NCI-H69 (cell line): Measurements from ENCODE around the gene TDRD12.
"Not testable (repeated sequence)": the region's sequence is repeated elsewhere in the genome, so short reads cannot be mapped to it uniquely, and the experiment has no call there.

Experiments
- DNase-seq: peaks from one replicate; lab custom pipeline; 2025; lab: John Stamatoyannopoulos, UW

Gene TDRD12

DNA sequence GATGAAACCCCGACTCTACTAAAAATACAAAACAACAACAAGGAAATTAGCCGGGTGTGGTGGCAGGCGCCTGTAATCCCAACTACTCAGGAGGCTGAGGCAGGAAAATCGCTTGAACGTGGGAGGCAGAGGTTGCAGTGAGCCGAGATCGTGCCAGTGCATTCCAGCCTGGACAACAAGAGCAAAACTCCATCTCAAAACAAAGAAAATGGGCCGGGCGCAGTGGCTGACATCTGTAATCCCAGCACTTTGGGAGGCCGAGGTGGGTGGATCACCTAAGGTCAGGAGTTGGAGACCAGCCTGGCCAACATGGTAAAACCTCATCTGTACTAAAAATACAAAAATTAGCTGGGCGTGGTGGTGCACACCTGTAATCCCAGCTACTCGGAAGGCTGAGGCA, 112.5 kb downstream of the TDRD12 start:
- DNase-seq, result not testable (repeated sequence)

DNA sequence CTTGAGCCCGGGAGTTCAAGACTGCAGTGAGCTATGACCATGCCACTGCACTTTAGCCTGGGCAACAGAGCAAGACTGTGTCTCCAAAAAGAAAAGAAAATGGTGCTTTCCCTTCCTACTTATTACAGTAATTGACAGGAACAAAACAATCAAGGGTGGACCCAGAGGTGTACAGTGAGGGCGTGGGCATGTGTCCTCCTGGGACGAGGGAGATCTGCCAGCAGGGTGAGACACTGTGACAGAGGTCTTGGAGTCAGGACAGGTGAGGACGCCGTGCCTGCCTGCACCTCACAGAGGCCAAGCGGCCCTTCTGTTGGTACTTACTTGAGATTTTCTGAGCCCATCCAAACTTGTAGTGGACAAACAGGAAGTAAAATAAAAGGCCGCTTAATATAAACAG, 113.3 kb downstream of the TDRD12 start:
- DNase-seq, result not testable (repeated sequence)

DNA sequence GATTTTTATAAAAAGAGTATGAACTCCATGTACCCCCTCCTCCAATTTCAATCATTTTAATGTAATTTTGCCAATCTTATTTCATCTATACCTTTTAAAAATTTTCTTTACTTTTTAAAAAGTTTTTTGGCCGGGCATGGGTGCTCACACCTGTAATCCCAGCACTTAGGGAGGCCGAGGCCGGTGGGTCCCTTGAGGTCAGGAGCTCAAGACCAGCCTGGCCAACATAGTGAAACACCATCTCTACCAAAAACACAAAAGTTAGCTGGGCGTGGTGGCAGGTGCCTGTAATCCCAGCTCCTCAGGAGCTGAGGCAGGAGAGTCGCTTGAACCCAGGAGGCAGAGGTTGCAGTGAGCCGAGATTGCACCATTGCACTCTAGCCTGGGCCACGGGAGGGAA, 113.8 kb downstream of the TDRD12 start:
- not testable (repeated sequence) for DNase-seq

DNA sequence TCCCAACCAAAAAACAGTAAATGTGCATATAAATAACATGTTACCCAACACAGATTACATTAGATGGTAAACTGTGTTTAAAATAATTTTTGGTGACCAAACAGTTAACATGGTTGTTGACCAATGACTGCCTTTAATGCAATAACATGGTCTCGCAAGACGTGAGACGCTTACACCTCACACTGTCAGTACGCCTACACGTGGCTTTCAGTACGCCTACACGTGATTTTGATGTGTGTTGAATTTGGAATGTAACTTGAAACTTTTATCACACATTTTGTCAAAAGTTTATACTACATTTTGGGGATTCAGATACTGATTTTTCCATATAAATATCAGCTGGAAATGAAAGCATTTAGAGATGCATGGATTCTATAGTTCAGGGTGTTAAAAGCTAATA, 118.0 kb downstream of the TDRD12 start:
- DNase-seq, result no peak

DNA sequence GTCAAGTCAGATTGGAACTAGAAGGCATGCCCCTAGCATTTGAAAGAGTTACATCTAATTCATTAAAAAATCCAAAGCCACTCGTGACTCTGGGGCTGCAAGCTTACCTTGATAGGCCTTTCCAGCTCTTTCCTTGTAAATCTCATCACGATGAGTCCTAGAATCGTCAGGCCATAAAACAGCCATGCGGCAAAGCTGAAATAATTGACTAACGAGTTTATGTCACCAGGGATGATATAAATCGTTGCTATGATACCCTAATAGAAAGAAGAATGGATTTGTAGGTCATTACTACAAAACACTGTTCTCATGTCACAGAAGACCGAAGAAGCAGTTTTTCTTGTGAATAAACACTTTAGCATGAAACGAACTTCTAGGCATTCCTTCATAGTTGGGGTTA, 122.5 kb downstream of the TDRD12 start:
- no peak for DNase-seq

DNA sequence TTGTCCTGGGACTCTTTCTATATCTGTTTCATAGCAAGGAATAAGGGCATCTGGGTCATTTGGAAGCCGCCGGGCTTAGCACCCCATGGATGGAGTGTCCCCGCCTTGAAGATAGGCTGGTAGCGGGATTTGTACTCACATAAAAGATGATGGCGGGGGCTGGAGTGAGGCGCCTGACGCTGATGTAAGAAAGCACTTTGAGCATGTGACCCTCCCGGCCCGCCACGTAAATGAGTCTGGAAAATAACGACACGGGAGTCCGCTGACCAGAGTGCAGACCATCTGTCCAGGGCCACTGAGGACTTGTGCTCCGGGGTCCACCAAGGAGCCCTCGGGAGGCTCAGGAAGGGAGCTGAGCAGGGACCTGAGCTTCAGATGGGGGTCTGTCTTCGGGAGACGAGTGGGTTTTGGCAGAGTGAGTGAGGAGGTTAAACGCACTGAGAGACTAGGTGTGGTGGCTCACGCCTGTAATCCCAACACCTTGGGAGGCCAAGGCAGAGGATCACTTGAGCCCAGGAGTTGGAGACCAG, 124.2 kb downstream of the TDRD12 start:
- no peak for DNase-seq

DNA sequence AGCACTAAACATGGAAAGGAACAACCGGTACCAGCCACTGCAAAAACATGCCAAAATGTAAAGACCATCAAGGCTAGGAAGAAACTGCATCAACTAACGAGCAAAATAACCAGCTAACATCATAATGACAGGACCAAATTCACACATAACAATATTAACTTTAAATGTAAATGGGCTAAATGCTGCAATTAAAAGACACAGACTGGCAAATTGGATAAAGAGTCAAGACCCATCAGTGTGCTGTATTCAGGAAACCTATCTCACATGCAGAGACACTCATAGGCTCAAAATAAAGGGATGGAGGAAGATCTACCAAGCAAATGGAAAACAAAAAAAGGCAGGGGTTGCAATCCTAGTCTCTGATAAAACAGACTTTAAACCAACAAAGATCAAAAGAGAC, 128.5 kb downstream of the TDRD12 start:
- not testable (repeated sequence) for DNase-seq

DNA sequence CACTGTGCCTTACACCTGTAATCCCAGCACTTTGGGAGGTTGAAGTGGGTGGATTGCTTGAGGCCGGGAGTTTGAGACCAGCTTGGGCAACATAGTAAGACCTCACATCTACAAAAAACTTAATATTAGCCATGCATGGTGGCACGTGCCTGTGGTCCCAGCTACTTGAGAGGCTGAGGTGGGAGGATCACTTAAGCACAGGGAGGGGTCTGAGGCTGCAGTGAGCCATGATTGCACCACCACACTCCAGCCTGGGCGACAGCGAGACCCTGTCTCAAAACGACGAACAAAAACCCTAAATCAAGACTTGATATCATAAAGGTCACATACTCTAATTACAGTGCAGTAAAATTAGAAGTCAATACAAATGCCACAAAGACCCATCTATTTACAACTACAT, 132.6 kb downstream of the TDRD12 start:
- DNase-seq, result no peak

DNA sequence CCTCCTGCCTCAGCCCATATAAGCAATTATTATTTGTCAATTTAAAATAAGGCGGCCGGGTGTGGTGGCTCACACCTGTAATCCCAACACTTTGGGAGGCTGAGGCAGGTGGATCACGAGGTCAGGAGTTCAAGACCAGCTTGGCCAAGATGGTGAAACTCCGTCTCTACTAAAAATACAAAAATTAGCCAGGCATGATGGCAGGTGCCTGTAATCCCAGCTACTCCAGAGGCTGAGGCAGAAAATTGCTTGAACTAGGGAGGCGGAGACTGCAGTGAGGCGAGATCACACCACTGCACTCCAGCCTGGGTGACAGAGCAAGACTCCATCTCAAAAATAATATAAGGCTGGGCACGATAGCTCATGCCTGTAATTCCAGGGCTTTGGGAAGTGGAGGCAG, 137.3 kb downstream of the TDRD12 start:
- DNase-seq, result not testable (repeated sequence)

DNA sequence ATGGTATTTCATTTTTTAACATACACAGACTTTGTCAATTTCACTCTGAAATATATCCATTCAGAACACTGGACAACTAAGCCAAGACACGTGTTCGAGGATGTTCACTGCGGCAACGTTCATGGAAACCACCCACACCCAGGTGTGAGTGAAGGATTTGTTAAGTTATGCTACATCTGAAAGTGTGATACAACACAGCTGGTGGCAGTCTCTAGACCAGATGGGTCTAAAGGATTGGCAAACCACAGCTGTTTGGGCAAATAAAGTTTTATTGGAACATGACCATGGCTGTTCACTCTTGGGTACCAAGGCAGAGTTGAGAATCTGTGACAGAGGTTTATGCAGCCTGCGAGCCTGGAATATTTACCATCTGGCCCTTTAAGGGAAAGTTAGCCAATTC, 138.0 kb downstream of the TDRD12 start:
- no peak for DNase-seq

DNA sequence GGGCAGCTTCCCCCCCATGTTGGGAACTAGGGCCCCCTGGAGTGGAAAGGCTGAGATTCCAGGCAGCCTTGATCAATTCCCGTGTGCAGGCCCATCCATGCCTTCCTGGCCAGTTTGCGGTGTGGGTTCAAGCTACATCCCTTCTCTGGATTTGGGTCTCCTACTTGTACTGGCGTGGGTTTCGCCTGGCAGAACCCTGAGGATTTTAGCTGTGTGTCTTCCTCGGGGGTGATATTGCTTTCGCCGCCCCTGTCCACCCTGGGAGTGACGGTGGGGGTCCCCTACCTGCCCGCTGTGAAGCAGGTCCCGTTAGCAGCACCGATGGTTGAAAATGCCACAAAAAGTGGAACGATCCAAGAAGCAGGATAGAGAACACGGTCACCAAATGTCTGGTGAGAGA, 138.6 kb downstream of the TDRD12 start:
- no peak for DNase-seq

DNA sequence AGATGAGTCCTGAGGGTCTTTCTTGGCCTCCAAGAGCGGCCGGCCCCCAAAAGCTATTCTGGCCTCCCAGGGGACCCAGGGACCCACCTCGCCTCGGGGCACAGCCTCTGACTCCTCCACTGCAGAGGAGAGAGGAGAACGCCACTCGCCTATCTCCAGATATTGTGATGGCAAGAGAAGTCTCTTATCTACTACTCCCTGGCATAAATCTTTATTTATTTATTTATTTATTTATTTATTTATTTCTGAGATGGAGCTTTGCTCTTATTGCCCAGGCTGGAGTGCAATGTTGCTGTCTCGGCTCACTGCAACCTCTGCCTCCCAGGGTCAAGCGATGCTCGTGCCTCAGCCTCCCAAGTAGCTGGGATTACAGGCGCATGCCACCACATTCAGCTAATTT, 139.0 kb downstream of the TDRD12 start:
- no peak for DNase-seq

DNA sequence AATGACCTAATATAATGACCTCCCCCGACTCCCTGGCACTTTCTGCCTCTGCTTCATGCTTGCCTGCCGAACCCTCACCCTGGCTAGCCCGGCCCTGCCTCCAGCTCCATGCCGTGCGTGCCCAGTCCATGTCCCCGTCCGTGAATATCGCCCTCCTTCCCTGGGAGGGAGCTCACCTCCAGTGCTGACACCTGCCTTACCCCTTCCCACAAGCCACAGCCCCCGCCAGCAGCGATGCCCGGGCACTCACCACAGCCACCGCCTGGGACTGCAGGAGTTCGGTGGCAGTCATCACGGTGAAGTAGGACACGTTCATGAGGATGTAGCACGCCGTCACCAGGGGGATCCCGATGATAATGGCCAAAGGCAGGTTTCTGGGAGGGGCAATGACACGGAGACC, 140.0 kb downstream of the TDRD12 start:
- no peak for DNase-seq

DNA sequence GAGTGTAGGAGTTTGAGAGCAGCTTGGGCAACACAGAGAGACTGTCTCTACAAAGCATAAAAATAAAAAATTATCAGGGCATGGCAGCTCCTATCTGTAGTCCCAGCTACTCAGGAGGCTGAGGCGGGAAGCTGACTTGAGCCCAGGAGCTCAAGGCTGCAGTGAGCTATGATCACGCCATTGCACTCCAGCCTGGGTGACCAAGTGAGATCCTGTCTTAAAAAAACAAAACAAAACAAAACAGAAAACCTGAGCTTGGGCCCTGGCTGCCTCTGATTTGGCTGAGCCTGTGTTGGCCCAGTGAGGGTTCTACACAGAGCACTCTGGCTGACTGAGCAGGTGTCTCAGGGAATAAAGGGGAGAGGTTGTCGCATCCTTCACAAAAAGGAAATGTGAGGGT, 142.0 kb downstream of the TDRD12 start:
- DNase-seq, result no peak

DNA sequence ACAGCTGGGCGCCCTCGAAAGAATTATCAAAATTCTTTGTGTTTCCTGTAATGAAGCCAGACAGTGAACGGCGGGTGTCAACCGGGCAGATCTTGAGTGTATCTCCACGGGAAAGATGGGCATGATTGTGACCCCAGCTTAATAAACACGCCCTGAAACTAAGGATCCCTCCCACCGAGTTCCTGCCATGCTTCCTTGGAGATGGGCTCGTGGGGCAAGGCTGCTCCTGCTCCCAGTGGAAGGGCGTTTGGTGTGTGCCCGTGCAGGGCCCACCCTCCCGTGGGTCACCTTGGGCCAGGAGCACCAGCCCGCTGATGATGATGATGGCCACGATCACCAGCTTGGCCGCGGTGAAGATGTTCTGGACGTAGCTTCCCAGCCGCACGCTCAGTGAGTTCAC, 142.6 kb downstream of the TDRD12 start:
- DNase-seq, result no peak

DNA sequence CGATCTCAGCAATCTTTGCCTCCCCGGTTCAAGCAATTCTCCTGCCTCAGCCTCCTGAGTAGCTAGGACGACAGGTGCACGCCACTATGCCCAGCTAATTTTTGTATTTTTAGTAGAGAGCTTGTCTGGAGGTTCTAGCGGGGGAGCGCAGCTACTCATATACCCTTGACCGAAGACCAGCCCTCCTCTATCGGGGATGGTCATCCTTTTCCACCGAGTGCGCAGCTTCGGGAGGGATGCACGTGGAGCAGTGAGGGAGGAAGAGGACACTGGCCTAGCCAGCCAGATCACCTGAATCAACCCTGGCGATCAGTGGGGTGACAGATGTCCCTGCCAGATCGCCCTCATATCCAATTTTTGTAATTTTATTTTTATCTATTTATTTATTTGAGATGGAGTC, 143.2 kb downstream of the TDRD12 start:
- no peak for DNase-seq

DNA sequence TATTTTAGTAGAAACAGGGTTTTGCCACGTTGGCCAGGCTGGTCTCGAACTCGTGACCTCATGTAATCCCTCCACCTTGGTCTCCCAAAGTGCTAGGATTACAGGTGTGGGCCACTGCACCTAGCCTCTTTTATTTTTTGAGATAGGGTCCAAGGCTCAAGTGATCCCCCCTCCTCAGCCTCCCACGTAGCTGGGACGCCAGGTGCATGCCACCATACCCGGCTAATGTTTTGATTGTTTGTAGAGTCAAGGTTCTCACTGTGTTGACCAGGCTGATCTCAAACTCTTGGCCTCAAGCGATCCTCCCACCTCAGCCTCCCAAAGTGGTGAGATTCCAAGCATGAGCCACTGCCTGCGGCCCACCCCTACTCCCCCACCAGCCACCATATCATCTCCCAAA, 143.7 kb downstream of the TDRD12 start:
- DNase-seq, result no peak

DNA sequence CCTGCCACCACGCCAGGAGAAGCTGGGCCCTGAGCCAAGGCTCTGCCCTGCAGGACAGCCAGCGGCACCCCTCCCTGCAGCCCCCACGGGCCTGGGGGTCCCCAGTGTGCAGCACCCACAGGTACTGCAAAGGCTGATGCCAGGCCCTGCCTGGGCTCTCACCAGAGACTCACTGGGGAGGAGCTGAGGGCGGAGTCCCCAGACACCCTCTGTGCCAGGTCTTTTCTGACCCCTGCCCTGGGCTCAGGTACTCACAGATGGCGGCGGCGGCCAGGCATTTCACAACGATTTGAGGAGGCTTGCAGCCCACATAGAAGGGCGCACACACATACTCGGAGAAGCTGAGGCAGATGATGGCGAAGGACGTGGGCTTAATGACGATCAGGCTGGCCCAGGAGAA, 144.3 kb downstream of the TDRD12 start:
- no peak for DNase-seq

DNA sequence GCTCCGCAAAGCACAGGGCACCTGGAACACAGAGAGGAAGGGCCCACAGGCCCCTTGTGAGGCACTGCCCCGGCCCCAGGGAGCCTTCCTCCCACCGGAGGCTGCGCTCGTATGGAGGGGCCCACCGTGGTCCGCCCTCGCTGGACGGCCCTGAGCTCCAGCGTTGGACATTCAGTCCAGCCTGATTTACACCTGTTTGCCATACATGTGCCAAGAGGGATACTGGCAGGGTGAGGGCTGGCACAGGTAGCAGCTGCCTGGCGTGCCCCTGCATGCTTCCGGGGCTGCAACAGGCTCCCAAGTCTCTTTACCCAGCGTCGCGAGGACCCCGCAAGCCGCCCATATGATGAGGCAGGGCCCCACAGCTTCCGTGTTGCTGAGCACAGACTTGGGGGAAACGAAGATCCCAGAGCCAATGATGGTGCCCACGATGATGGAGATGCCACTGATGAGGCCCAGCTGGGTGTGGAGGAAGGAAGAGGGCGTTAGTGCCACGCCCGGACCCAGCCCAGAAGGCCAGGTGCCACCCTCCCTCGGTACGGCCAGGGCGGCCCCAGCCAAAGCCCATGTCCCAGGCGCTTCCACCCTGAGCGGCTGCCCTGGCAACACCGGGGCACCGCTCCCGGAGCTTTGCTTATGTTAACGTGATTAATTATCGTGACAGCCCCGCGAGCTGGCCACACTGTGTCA, 144.9 kb downstream of the TDRD12 start:
- DNase-seq, result no peak

DNA sequence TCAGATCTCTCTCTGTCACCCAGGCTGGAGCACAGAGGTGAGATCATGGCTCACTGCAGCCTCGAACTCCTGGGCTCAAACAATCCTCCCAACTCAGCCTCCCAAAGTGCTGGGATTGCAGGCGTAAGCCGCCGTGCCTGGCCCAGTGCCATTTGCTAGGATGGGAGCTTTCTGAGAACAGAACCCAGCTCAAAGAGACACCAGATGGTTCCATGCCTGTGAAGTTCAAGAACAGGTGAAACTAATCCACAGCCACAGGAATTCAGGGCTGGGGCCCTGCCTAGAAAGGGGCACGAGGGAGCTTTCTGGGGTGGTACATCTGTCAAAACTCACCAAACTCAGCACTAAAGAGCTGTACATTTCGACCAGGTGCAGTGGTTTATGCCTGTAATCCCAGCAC, 145.8 kb downstream of the TDRD12 start:
- DNase-seq, result no peak

DNA sequence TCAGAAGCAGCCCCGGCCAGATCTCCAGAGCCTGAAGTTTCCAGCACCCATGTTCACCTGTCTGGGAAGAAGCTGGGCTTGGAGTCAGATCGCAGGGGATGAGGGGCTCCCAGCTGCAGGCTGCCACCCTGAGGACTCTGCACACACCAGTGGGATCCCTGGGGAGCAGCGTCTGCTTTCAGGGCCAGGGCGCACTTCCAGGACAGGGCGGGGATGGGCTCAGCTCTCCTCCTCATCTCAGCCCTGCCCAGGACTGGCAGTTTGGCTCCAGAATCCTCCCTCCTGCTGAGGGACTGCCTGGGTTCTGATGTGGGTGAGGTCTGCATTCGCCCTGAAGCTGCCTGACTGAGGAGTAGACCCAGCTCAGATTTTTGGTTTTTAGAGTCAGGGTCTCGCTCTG, 146.5 kb downstream of the TDRD12 start:
- DNase-seq, result no peak

DNA sequence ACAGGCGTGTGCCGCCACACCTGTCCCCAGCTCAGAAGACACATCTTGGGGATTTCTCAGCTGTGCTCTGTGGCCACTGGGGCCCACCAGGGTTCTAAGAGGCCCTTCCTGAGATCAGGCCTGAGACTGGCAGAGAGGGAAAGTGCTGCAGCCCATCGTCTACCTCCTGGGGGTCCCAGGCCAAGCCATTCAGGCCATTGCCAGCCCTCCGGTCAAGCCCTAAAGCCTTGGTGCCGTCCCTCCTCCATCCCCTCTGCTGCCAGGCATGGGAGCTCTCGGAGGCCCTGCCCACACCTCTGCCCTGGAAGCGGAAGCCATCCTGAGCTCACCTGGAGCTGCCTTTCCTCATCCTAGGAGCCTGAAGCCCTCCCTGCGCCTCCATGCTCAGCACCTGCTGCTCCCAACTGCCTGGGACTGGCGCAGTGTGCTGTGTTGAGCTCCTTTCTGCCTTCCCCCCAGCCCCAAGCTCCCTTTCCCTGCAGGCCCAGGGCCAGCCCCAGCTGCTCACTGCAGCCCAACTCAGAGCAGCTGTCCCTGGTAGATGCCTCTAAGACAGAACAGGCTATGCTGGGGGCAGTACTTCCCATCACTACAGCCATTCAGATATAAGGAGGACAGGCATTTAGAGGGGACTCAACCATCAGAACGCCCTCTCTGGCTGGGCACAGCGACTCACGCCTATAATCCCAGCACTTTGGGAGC, 147.1 kb downstream of the TDRD12 start:
- no peak for DNase-seq

DNA sequence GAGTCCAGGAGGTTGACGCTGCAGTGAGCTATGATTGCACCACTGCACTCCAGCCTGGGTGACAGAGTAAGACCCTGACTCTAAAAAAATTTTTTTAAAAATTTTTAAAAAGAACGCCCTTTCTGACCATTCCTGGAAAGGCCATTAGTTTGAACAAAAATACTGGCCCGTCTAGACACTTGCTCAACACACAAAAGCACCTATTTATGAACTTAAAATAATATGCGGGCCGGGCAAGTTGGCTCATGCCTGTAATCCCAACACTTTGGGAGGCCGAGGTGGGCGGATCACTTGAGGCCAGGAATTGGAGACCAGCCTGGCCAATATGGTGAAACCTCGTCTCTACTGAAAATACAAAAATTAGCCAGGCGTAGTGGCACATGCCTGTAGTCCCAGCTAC, 147.9 kb downstream of the TDRD12 start:
- not testable (repeated sequence) for DNase-seq
